Measurements from ENCODE around the gene KRTAP12-2.

The KRTAP12-2 gene

GRCh38 chr21:44703731-44704635 is 37.3 kb upstream of the KRTAP12-2 start:
- 30% methylated on average over 12 of the region's 13 CpGs for WGBS
- Histone ChIP-seq H3K27ac (ENCODE audit: low read length, poor library complexity, severe bottlenecking) (no peak overlapping the region), H2BK5ac (ENCODE audit: low read depth, low read length, poor library complexity, severe bottlenecking) (no peak overlapping the region)

GRCh38 chr21:44702973-44703730 is 36.4 kb upstream of the KRTAP12-2 start:
- Histone ChIP-seq H3K4me3 (ENCODE audit: insufficient read depth in 1 of 2, low read depth in 1 of 2, low read length in 2 of 2) (no peak overlapping the region), H4K8ac (ENCODE audit: low read length) (no peak overlapping the region)

More at GRCh38 chr21:44703731-44704635, 37.3 kb upstream of the KRTAP12-2 start:
- no peak overlapping the region for H2BK12ac ChIP-seq (ENCODE audit: low read length in 2 of 2)
- H2AFZ ChIP-seq (ENCODE audit: low read depth, low read length), result no peak overlapping the region
- no peak for DNase-seq
- H3K4me3 ChIP-seq (ENCODE audit: insufficient read depth in 1 of 2, low read depth in 1 of 2, low read length in 2 of 2), result no peak overlapping the region
- H2BK15ac ChIP-seq (ENCODE audit: low read depth, poor library complexity, severe bottlenecking), result no peak overlapping the region
- peaks cover 8% of the 10 kb centered on the region for H3K4me1 ChIP-seq (ENCODE audit: control insufficient read depth, insufficient read depth, low read depth, low read length)
- H3K9me3 ChIP-seq (ENCODE audit: control insufficient read depth, low read length), result no peaks in the 10 kb centered on the region
- no peak overlapping the region for H4K91ac ChIP-seq (ENCODE audit: low read length)
- H3K23ac ChIP-seq (ENCODE audit: low read length in 2 of 2), result no peak overlapping the region
- no peak overlapping the region for H4K8ac ChIP-seq (ENCODE audit: low read length)
- H3K36me3 ChIP-seq (ENCODE audit: control insufficient read depth in 1 of 2, insufficient read depth in 2 of 2, low read depth in 1 of 2, low read length in 2 of 2), result peaks cover 0 to 6% of the 10 kb centered on the region in 2 experiments
- no peak overlapping the region for H2AK5ac ChIP-seq (ENCODE audit: low read length, severe bottlenecking)
- H3K9ac ChIP-seq (ENCODE audit: low read length), result no peak overlapping the region
- no peak overlapping the region for H3K4ac ChIP-seq (ENCODE audit: low read depth in 1 of 2, low read length in 2 of 2)
- no peak overlapping the region for H3K14ac ChIP-seq (ENCODE audit: low read length in 2 of 2)
- no peak overlapping the region for H2BK120ac ChIP-seq (ENCODE audit: low read depth, low read length)
- no peak overlapping the region for H3K18ac ChIP-seq (ENCODE audit: low read depth in 1 of 2, low read length in 2 of 2)
- H3K27me3 ChIP-seq (ENCODE audit: control insufficient read depth in 1 of 2, insufficient read depth in 1 of 2, low read length in 2 of 2), result peaks cover 83 to 89% of the 10 kb centered on the region in 2 experiments
- H3K4me2 ChIP-seq (ENCODE audit: low read length, poor library complexity, severe bottlenecking), result no peak overlapping the region
- no peaks in the 10 kb centered on the region for H3K79me1 ChIP-seq (replicated peaks; ENCODE audit: low read length, poor library complexity, severe bottlenecking)

GRCh38 chr21:44702111-44702972 is 35.6 kb upstream of the KRTAP12-2 start:
- Histone ChIP-seq H2AK5ac (ENCODE audit: low read length, severe bottlenecking) (no peak overlapping the region), H3K14ac (ENCODE audit: low read length in 2 of 2) (no peak overlapping the region), H2BK12ac (ENCODE audit: low read length in 2 of 2) (no peak overlapping the region), H3K36me3 (ENCODE audit: control insufficient read depth in 1 of 2, insufficient read depth in 2 of 2, low read depth in 1 of 2, low read length in 2 of 2) (peaks cover 0 to 6% of the 10 kb centered on the region in 2 experiments), H4K91ac (ENCODE audit: low read length) (no peak overlapping the region), H3K27ac (ENCODE audit: low read length, poor library complexity, severe bottlenecking) (no peak overlapping the region), H3K18ac (ENCODE audit: low read depth in 1 of 2, low read length in 2 of 2) (no peak overlapping the region), H2AFZ (ENCODE audit: low read depth, low read length) (no peak overlapping the region), H3K4me1 (ENCODE audit: control insufficient read depth, insufficient read depth, low read depth, low read length) (peaks cover 17% of the 10 kb centered on the region), H2BK15ac (ENCODE audit: low read depth, poor library complexity, severe bottlenecking) (no peak overlapping the region), H2BK5ac (ENCODE audit: low read depth, low read length, poor library complexity, severe bottlenecking) (no peak overlapping the region), H3K4ac (ENCODE audit: low read depth in 1 of 2, low read length in 2 of 2) (no peak overlapping the region), H3K9me3 (ENCODE audit: control insufficient read depth, low read length) (no peaks in the 10 kb centered on the region), H4K8ac (ENCODE audit: low read length) (no peak overlapping the region), H3K23ac (ENCODE audit: low read length in 2 of 2) (no peak overlapping the region), H2BK120ac (ENCODE audit: low read depth, low read length) (no peak overlapping the region), H3K27me3 (ENCODE audit: control insufficient read depth in 1 of 2, insufficient read depth in 1 of 2, low read length in 2 of 2) (peaks cover 83 to 89% of the 10 kb centered on the region in 2 experiments), H3K9ac (ENCODE audit: low read length) (no peak overlapping the region), H3K4me3 (ENCODE audit: insufficient read depth in 1 of 2, low read depth in 1 of 2, low read length in 2 of 2) (no peak overlapping the region), H3K79me1 (replicated peaks; ENCODE audit: low read length, poor library complexity, severe bottlenecking) (no peaks in the 10 kb centered on the region), H3K4me2 (ENCODE audit: low read length, poor library complexity, severe bottlenecking) (no peak overlapping the region)
- no peak for DNase-seq
- WGBS, result 80% methylated on average over 21 of the region's 22 CpGs

More at GRCh38 chr21:44702973-44703730, 36.4 kb upstream of the KRTAP12-2 start:
- Histone ChIP-seq H3K9ac (ENCODE audit: low read length) (no peak overlapping the region), H2BK120ac (ENCODE audit: low read depth, low read length) (no peak overlapping the region), H3K18ac (ENCODE audit: low read depth in 1 of 2, low read length in 2 of 2) (no peak overlapping the region), H3K36me3 (ENCODE audit: control insufficient read depth in 1 of 2, insufficient read depth in 2 of 2, low read depth in 1 of 2, low read length in 2 of 2) (peaks cover 0 to 6% of the 10 kb centered on the region in 2 experiments), H3K27me3 (ENCODE audit: control insufficient read depth in 1 of 2, insufficient read depth in 1 of 2, low read length in 2 of 2) (peaks cover 82 to 89% of the 10 kb centered on the region in 2 experiments), H2AK5ac (ENCODE audit: low read length, severe bottlenecking) (no peak overlapping the region), H2AFZ (ENCODE audit: low read depth, low read length) (no peak overlapping the region), H3K9me3 (ENCODE audit: control insufficient read depth, low read length) (no peaks in the 10 kb centered on the region), H3K14ac (ENCODE audit: low read length in 2 of 2) (no peak overlapping the region), H3K79me1 (replicated peaks; ENCODE audit: low read length, poor library complexity, severe bottlenecking) (no peaks in the 10 kb centered on the region), H4K91ac (ENCODE audit: low read length) (no peak overlapping the region), H3K27ac (ENCODE audit: low read length, poor library complexity, severe bottlenecking) (no peak overlapping the region), H3K4me1 (ENCODE audit: control insufficient read depth, insufficient read depth, low read depth, low read length) (peaks cover 9% of the 10 kb centered on the region), H2BK5ac (ENCODE audit: low read depth, low read length, poor library complexity, severe bottlenecking) (no peak overlapping the region), H2BK15ac (ENCODE audit: low read depth, poor library complexity, severe bottlenecking) (no peak overlapping the region), H3K4ac (ENCODE audit: low read depth in 1 of 2, low read length in 2 of 2) (no peak overlapping the region), H2BK12ac (ENCODE audit: low read length in 2 of 2) (no peak overlapping the region), H3K4me2 (ENCODE audit: low read length, poor library complexity, severe bottlenecking) (no peak overlapping the region), H3K23ac (ENCODE audit: low read length in 2 of 2) (no peak overlapping the region)
- 50% methylated on average over 16 of the region's 16 CpGs for WGBS
- no peak for DNase-seq
